ENCODE results near the gene CYS1. TPM values are rescaled to one million over a fixed set of nuclear protein-coding genes. Genes with fewer than 3 reads are reported as not detected.

The CYS1 gene
- total and polyA plus RNA-seq, 2 of the 13 experiments (the other 11 are each of a cell fraction or from before 2014, with no cell fraction given), result 0.04 TPM; not detected in 1

GRCh38 chr2:10122500-10123280 is 42.5 kb upstream of the CYS1 start, which contains the start of gene RRM2 (continued):
- TF ChIP-seq ZNF557 (CRISPR knock-in tag; IDR thresholded peaks at IDR 0.05) (peak; percentile 86; the same call in 1 of the 2 replicates), PPARG (CRISPR knock-in tag; conservative IDR thresholded peaks at IDR 0.05) (no peak; the same call in 1 of the 2 replicates), MBNL3 (CRISPR knock-in tag; conservative IDR thresholded peaks at IDR 0.05) (no peak), ETV5 (CRISPR knock-in tag; IDR thresholded peaks at IDR 0.05; ENCODE audit: borderline replicate concordance) (peak; percentile 61), RARG (CRISPR knock-in tag; IDR thresholded peaks at IDR 0.05; ENCODE audit: low read depth) (no peak), NONO (IDR thresholded peaks at IDR 0.05) (no peak), NONO (CRISPR knock-in tag; conservative IDR thresholded peaks at IDR 0.05) (peak; percentile 93), NR2C2 (CRISPR knock-in tag; IDR thresholded peaks at IDR 0.05; ENCODE audit: borderline replicate concordance) (no peak; the same call in 1 of the 2 replicates), EP300 (IDR thresholded peaks at IDR 0.05; ENCODE audit: low read depth in 2 of 2, low read length in 2 of 2) (0 out of 4 replicates have a peak, but pooled peaks of 1 of the 2 experiments have one; percentile 40), EP300 (CRISPR knock-in tag; IDR thresholded peaks at IDR 0.05; ENCODE audit: borderline replicate concordance) (no peak; the same call in 1 of the 2 replicates), SYNCRIP (IDR thresholded peaks at IDR 0.05; ENCODE audit: insufficient read depth, low read depth, low read length) (no peak), MYC (CRISPR knock-in tag; IDR thresholded peaks at IDR 0.05; ENCODE audit: borderline replicate concordance) (peak; percentile 77; the same call in 1 of the 2 replicates), SRY (CRISPR knock-in tag; IDR thresholded peaks at IDR 0.05) (peak; percentile 76; the same call in 1 of the 2 replicates), POLR2AphosphoS2 (IDR thresholded peaks at IDR 0.05; ENCODE audit: low read depth, low read length) (no peak), ZNF263 (CRISPR knock-in tag; IDR thresholded peaks at IDR 0.05) (peak; percentile 46; the same call in 1 of the 2 replicates), TBX3 (IDR thresholded peaks at IDR 0.05; ENCODE audit: borderline replicate concordance) (no peak), ZNF350 (CRISPR knock-in tag; IDR thresholded peaks at IDR 0.05; ENCODE audit: borderline replicate concordance, low read depth) (no peak), GABPB1 (CRISPR knock-in tag; IDR thresholded peaks at IDR 0.05) (peak; percentile 74; the same call in 1 of the 2 replicates), JUNB (CRISPR knock-in tag; IDR thresholded peaks at IDR 0.05; ENCODE audit: borderline replicate concordance) (peak; percentile 95), ZNF572 (CRISPR knock-in tag; IDR thresholded peaks at IDR 0.05) (peak; percentile 91; the same call in 1 of the 2 replicates), RNF2 (conservative IDR thresholded peaks at IDR 0.05; ENCODE audit: low read depth) (no peak), KLF6 (CRISPR knock-in tag; IDR thresholded peaks at IDR 0.05) (peak; percentile 51; the same call in 1 of the 2 replicates), ZNF674 (CRISPR knock-in tag; IDR thresholded peaks at IDR 0.05; ENCODE audit: low read depth) (no peak), KMT2B (CRISPR knock-in tag; IDR thresholded peaks at IDR 0.05) (no peak; the same call in 1 of the 2 replicates), ZNF414 (CRISPR knock-in tag; IDR thresholded peaks at IDR 0.05) (no peak), ZNF124 (CRISPR knock-in tag; IDR thresholded peaks at IDR 0.05) (peak; percentile 89; the same call in 1 of the 2 replicates)
- TF ChIP-seq, protein P1, sequence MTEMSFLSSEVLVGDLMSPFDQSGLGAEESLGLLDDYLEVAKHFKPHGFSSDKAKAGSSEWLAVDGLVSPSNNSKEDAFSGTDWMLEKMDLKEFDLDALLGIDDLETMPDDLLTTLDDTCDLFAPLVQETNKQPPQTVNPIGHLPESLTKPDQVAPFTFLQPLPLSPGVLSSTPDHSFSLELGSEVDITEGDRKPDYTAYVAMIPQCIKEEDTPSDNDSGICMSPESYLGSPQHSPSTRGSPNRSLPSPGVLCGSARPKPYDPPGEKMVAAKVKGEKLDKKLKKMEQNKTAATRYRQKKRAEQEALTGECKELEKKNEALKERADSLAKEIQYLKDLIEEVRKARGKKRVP (CRISPR knock-in tag; IDR thresholded peaks at IDR 0.05), result peak in 1 of 2 experiments; percentile 96; a peak in 2 of 4 replicates
- TF ChIP-seq, protein P2, sequence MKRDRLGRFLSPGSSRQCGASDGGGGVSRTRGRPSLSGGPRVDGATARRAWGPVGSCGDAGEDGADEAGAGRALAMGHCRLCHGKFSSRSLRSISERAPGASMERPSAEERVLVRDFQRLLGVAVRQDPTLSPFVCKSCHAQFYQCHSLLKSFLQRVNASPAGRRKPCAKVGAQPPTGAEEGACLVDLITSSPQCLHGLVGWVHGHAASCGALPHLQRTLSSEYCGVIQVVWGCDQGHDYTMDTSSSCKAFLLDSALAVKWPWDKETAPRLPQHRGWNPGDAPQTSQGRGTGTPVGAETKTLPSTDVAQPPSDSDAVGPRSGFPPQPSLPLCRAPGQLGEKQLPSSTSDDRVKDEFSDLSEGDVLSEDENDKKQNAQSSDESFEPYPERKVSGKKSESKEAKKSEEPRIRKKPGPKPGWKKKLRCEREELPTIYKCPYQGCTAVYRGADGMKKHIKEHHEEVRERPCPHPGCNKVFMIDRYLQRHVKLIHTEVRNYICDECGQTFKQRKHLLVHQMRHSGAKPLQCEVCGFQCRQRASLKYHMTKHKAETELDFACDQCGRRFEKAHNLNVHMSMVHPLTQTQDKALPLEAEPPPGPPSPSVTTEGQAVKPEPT (CRISPR knock-in tag; IDR thresholded peaks at IDR 0.05; ENCODE audit: low read depth), result no peak

All from HepG2 (cell line).